GM12878 (cell line): ENCODE results near the gene KMT2B. TPM values are rescaled to one million over a fixed set of nuclear protein-coding genes. Genes with fewer than 3 reads are reported as not detected.

Experiments
- ATAC-seq: fragments of 200-7000 bp; cut with Tn5 transposase; 3 replicates; pipeline ENCODE4 v1.9.1; 2020; ENCODE audit warnings: mild to moderate bottlenecking, moderate library complexity
- BruUV-seq: library from RNA; stranded (reverse); fragments of 400-500 nt; replicated peaks from 2 replicates; lab custom pipeline; 2021; lab: Mats Ljungman, UMichigan
- CTCF ChIA-PET: fragments of 300-600 bp; sonication (Branson Sonifier 250); formaldehyde crosslinking; extraction: SDS; loops from one replicate; lab custom pipeline; 2021; ENCODE audit warnings: inconsistent platforms; lab: Yijun Ruan, JAX
- POLR2A ChIA-PET: fragments of 350-600 bp; formaldehyde crosslinking; extraction: SDS; loops from one replicate; lab custom pipeline; 2021; ENCODE audit warnings: inconsistent platforms; lab: Charles Lee
- RAD21 ChIA-PET: fragments of 300-600 bp; sonication (Branson Sonifier 250); formaldehyde crosslinking; loops from one replicate; lab custom pipeline; 2023; ENCODE audit warnings: antibody characterized with exemption; ENCODE audit not compliant: unreplicated experiment; lab: Charles Lee
- SMC1A ChIA-PET: fragments of 300-600 bp; sonication (Branson Sonifier 250); formaldehyde crosslinking; loops from one replicate; lab custom pipeline; 2023; ENCODE audit not compliant: unreplicated experiment, uncharacterized antibody; lab: Charles Lee
- DNase-seq: peaks from one replicate; pipeline ENCODE4 v3.0.0-alpha.2; 2011; ENCODE audit warnings: low read depth, low spot score
- FAIRE-seq: peaks from 3 replicates; lab custom pipeline; 2011; peaks lifted over from hg19 to GRCh38; lab: Jason Lieb, UNC
- H2AFZ ChIP-seq: 2 replicates; pipeline ENCODE4 v1.6.0; 2011; ENCODE audit warnings: low read depth, low read length, control low read depth; ENCODE audit not compliant: control insufficient read depth
- H3K27ac ChIP-seq: 2 replicates; pipeline ENCODE4 v1.5.1; 2011; ENCODE audit warnings: control low read depth; ENCODE audit not compliant: control insufficient read depth, insufficient read depth
- H3K27me3 ChIP-seq, 2 experiments: replicated peaks in 1 of 2; 2 replicates each; pipeline versions ENCODE4 v1.6.0 to v1.6.1; 2011; ENCODE audit warnings: low read length in 1 of 2; ENCODE audit not compliant: control insufficient read depth in 2 of 2, insufficient read depth in 2 of 2
- H3K36me3 ChIP-seq, 2 experiments: 2 replicates each; pipeline ENCODE4 v1.5.1; 2011; ENCODE audit warnings: low read length in 1 of 2; ENCODE audit not compliant: control insufficient read depth in 2 of 2, insufficient read depth in 2 of 2
- H3K4me1 ChIP-seq: 2 replicates; pipeline ENCODE4 v1.6.1; 2011; ENCODE audit warnings: mild to moderate bottlenecking, low read length, moderate library complexity, mixed read lengths; ENCODE audit not compliant: control insufficient read depth, insufficient read depth
- H3K4me2 ChIP-seq: 2 replicates; pipeline ENCODE4 v1.6.0; 2011; ENCODE audit warnings: control low read depth; ENCODE audit not compliant: control insufficient read depth, insufficient read depth
- H3K4me3 ChIP-seq: fragments of 200-600 bp; sonication (generic); 2 replicates; pipeline ENCODE4 v1.5.1; 2016
- H3K79me2 ChIP-seq: 2 replicates; pipeline ENCODE4 v1.6.0; 2011; ENCODE audit warnings: low read length; ENCODE audit not compliant: control insufficient read depth, insufficient read depth
- H3K9ac ChIP-seq: 2 replicates; pipeline ENCODE4 v1.8.0; 2011; ENCODE audit warnings: low read length, control low read depth, mixed read lengths; ENCODE audit not compliant: control insufficient read depth, insufficient read depth
- H3K9me3 ChIP-seq: replicated peaks from 3 replicates; pipeline ENCODE4 v1.5.1; 2011; ENCODE audit warnings: mild to moderate bottlenecking, low read length; ENCODE audit not compliant: control insufficient read depth, insufficient read depth
- H4K20me1 ChIP-seq: 2 replicates; pipeline ENCODE4 v1.6.0; 2011; ENCODE audit not compliant: control insufficient read depth, insufficient read depth
- CBX5 ChIP-seq: sonication (generic); IDR thresholded peaks from 2 replicates; pipeline ENCODE4 v1.6.1; 2016; ENCODE audit warnings: low read depth, moderate library complexity, mild to moderate bottlenecking, inconsistent platforms
- NFXL1 ChIP-seq: fragments of 450-650 bp; IDR thresholded peaks from 2 replicates; pipeline ENCODE4 v1.6.1; 2017; ENCODE audit warnings: antibody characterized with exemption, mild to moderate bottlenecking, borderline replicate concordance
- PBX3 ChIP-seq: IDR thresholded peaks from 2 replicates; pipeline ENCODE4 v1.6.1; 2011; ENCODE audit warnings: mild to moderate bottlenecking, low read depth, low read length, moderate library complexity; ENCODE audit not compliant: insufficient replicate concordance
- SIN3A ChIP-seq: IDR thresholded peaks from 2 replicates; pipeline ENCODE4 v1.6.1; 2012; ENCODE audit warnings: low read depth, low read length, improper control_type of control experiment
- WGBS: methylation state at CpG from one replicate; pipeline ENCODE4 v1.1.6; 2016; ENCODE audit warnings: low lambda C conversion rate; ENCODE audit not compliant: insufficient replicate concordance, insufficient coverage; ENCODE audit errors: missing lambda C conversion rate; 5-methylcytosine and 5-hydroxymethylcytosine counted together
- in situ Hi-C: fragments of 300-500 bp; cut with MboI; formaldehyde crosslinking; loops from 9 replicates; pipeline ENCODE4 v1.14.3; 2018; ENCODE audit warnings: mixed read lengths
- intact Hi-C: fragments of 100-400 bp; cut with micrococcal nuclease; formaldehyde crosslinking; loops from one replicate; pipeline ENCODE4 v1.14.2; 2022; ENCODE audit not compliant: unreplicated experiment
- polyA plus RNA-seq, 11 experiments: library from polyadenylated mRNA; depleted of rRNA in 4 of 11; unstranded in 6 of 11; stranded (reverse) in 5 of 11; fragments of >200 nt; fragmentation: Nextera tagmentation in 4 of 11; fragmentation: Illumina TruSeq in 1 of 11; extraction: Ambion mirVana in 4 of 11; extraction: Trizol in 1 of 11; gene quantifications; 1 replicate in 1 of 11; 2 replicates in 10 of 11; pipeline versions ENCODE4 v1.2.1 to v1.2.3, GENCODE V29; 2011 to 2016; ENCODE audit warnings: inconsistent platforms in 2 of 11, missing spikeins in 2 of 11, low read depth in 1 of 11
- total RNA-seq, 4 experiments: library from RNA; depleted of rRNA in 3 of 4; stranded (reverse); fragments of >200 nt in 3 of 4; fragmentation: Illumina TruSeq in 1 of 4; extraction: Trizol in 1 of 4; gene quantifications; 2 replicates each; pipeline versions ENCODE4 v1.2.1 to v1.2.3, GENCODE V29; 2013 to 2021

KMT2B gene
- total and polyA plus RNA-seq, 10 of the 15 experiments (the other 5 are each of a cell fraction or from before 2014, with no cell fraction given) = 0.71 to 35.6 (median 6.0) TPM

- H3K4me3 ChIP-seq = no peak overlapping the region
- no TSS peak for BruUV-seq
- intact Hi-C loops = no loop called here
- DNase-seq (no peak), ATAC-seq (no peak), FAIRE-seq (no peak)
- H3K27me3 ChIP-seq = no peaks in the 10 kb centered on the region
- no peak overlapping the region for H3K27ac ChIP-seq
- no peak overlapping the region for H2AFZ ChIP-seq
- peaks cover 3% of the 10 kb centered on the region for H3K79me2 ChIP-seq
- RAD21 ChIA-PET = interaction anchor here (1.5 kb wide), 1 partner anchor 58 kb away, joined by 4 read pairs; no protein-coding TSS in a partner anchor
- peaks cover 0 to 2% of the 10 kb centered on the region in 2 experiments; a peak in 2 of 4 replicates for H3K36me3 ChIP-seq
- peaks cover 8% of the 10 kb centered on the region for H3K4me1 ChIP-seq
- in situ Hi-C loops = no loop called here
- H3K9me3 ChIP-seq = no peaks in the 10 kb centered on the region
- no peaks in the 10 kb centered on the region for H4K20me1 ChIP-seq
- no peak overlapping the region for H3K9ac ChIP-seq
- TF ChIP-seq NFXL1 = no peak
- TF ChIP-seq PBX3 = no peak
- TF ChIP-seq SIN3A = no peak
- no peak for TF ChIP-seq CBX5
- 64% methylated on average over 14 of the region's 14 CpGs for WGBS
- CTCF ChIA-PET = interaction anchor here (1.8 kb wide), 1 partner anchor 50 kb away, joined by 5 read pairs; no protein-coding TSS in a partner anchor
- POLR2A ChIA-PET = interaction anchor here (1.1 to 1.4 kb wide), 2 partner anchors 8 to 50 kb away, joined by 3 read pairs; no protein-coding TSS in a partner anchor
- H3K4me2 ChIP-seq = no peak overlapping the region
- SMC1A ChIA-PET = interaction anchor here (0.7 kb wide), 1 partner anchor 558 kb away, joined by 3 read pairs; no protein-coding TSS in a partner anchor
Observed at GRCh38 chr19:35751839-35752745, 34.3 kb downstream of the KMT2B start.
